WTC11 (cell line): ENCODE results near the gene PARPBP. TPM values are rescaled to one million over a fixed set of nuclear protein-coding genes. Genes with fewer than 3 reads are reported as not detected.
"Not testable (repeated sequence)": the region's sequence is repeated elsewhere in the genome, so short reads cannot be mapped to it uniquely, and the experiment has no call there.

Source experiments
- ATAC-seq: fragments of 200-7000 bp; cut with Tn5 transposase; 2 replicates; pipeline ENCODE4 v1.10.0; 2021; ENCODE audit warnings: mild to moderate bottlenecking, moderate library complexity
- CTCF ChIA-PET: fragments of 300-600 bp; sonication (Branson Sonifier 250); formaldehyde crosslinking; loops from one replicate; lab custom pipeline; 2021; ENCODE audit warnings: antibody characterized with exemption; lab: Charles Lee
- POLR2A ChIA-PET: fragments of 350-600 bp; sonication (Branson Sonifier 250); formaldehyde crosslinking; loops from one replicate; lab custom pipeline; 2021; ENCODE audit warnings: antibody characterized with exemption; lab: Charles Lee
- DNase-seq: peaks from one replicate; pipeline ENCODE4 v3.0.0; 2021; ENCODE audit warnings: low spot score
- H3K27ac Mint-ChIP-seq: 2 replicates; pipeline ENCODE4 v1.8.0; 2021; ENCODE audit warnings: mixed read lengths
- H3K27me3 Mint-ChIP-seq: 2 replicates; pipeline ENCODE4 v1.8.0; 2021; ENCODE audit warnings: low read depth, mild to moderate bottlenecking, moderate library complexity, mixed read lengths
- H3K36me3 Mint-ChIP-seq: 2 replicates; pipeline ENCODE4 v1.8.0; 2021; ENCODE audit warnings: mixed read lengths
- H3K4me1 Mint-ChIP-seq: 2 replicates; pipeline ENCODE4 v1.8.0; 2022; ENCODE audit warnings: mixed read lengths
- H3K4me3 Mint-ChIP-seq: 2 replicates; pipeline ENCODE4 v1.8.0; 2021; ENCODE audit warnings: mild to moderate bottlenecking, moderate library complexity, mixed read lengths
- H3K9me3 Mint-ChIP-seq: 2 replicates; pipeline ENCODE4 v1.8.0; 2021; ENCODE audit warnings: mixed read lengths
- CTCF ChIP-seq: fragments of 200-600 bp; IDR thresholded peaks from 2 replicates; pipeline ENCODE4 v1.8.0; 2022; ENCODE audit warnings: antibody characterized with exemption
- ELF4 ChIP-seq: sonication (generic); formaldehyde crosslinking; IDR thresholded peaks from 2 replicates; pipeline ENCODE4 v1.8.1; 2022; ENCODE audit warnings: low read depth, mild to moderate bottlenecking, moderate library complexity, missing genetic modification reagents
- GABPB1 ChIP-seq: sonication (generic); formaldehyde crosslinking; IDR thresholded peaks from 2 replicates; pipeline ENCODE4 v1.8.1; 2023; ENCODE audit warnings: mild to moderate bottlenecking, missing genetic modification reagents
- HMGA2 ChIP-seq: fragments of 250-450 bp; sonication (Bioruptor Pico); IDR thresholded peaks from 2 replicates; pipeline ENCODE4 v1.4.0; 2021; ENCODE audit warnings: mild to moderate bottlenecking, moderate library complexity
- IRF2 ChIP-seq: sonication (generic); formaldehyde crosslinking; IDR thresholded peaks from 2 replicates; pipeline ENCODE4 v1.8.0; 2022; ENCODE audit warnings: low read depth, missing genetic modification reagents, borderline replicate concordance
- PRRX2 ChIP-seq: fragments of 250-450 bp; sonication (Bioruptor Pico); IDR thresholded peaks from 2 replicates; pipeline ENCODE4 v1.8.0; 2021; ENCODE audit warnings: mild to moderate bottlenecking
- ZMAT4 ChIP-seq: fragments of 250-450 bp; sonication (Bioruptor Pico); IDR thresholded peaks from 2 replicates; pipeline ENCODE4 v1.9.0; 2021; ENCODE audit warnings: mild to moderate bottlenecking
- ZNF416 ChIP-seq: fragments of 250-450 bp; sonication (Bioruptor Pico); IDR thresholded peaks from 2 replicates; pipeline ENCODE4 v1.9.0; 2021; ENCODE audit warnings: mild to moderate bottlenecking, inconsistent platforms
- ZNF532 ChIP-seq: fragments of 250-450 bp; sonication (Bioruptor Pico); IDR thresholded peaks from 2 replicates; pipeline ENCODE4 v1.9.0; 2021; ENCODE audit warnings: mild to moderate bottlenecking, borderline replicate concordance
- total RNA-seq: library from RNA; stranded (reverse); gene quantifications from 3 replicates; pipeline ENCODE4 v1.2.3, GENCODE V29; 2021
- TF ChIP-seq, protein P1 (sequence below): fragments of 250-450 bp; sonication (Bioruptor Pico); IDR thresholded peaks from 2 replicates; pipeline ENCODE4 v1.9.0; 2021; ENCODE audit warnings: mild to moderate bottlenecking
- TF ChIP-seq, protein P2 (sequence below): fragments of 250-450 bp; sonication (Bioruptor Pico); IDR thresholded peaks from 2 replicates; pipeline ENCODE4 v2.1.2; 2022; ENCODE audit warnings: mild to moderate bottlenecking, moderate library complexity

PARPBP gene
- total RNA-seq, 1 experiment from 2014 or later = 19.2 TPM

DNA sequence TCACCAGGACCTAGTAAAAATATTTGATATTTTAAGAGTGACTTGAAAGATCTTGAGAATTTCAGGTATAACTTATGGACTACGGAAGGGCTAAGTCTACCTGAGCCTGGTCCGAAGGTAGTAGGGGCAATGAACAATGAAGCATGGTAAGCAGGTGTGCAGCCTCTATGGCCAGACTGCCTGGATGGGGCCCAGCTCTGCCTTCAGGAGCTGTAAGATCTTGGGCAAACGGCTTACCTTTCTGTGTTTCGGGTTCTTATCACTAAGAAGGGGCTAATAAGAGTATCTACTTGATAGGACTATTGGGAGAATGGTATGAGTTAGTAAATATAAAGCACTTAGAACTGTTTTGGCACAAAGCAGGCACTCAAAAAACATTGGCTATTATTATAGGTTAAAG lies 39.1 kb upstream of the PARPBP start:
- POLR2A ChIA-PET = no interaction called here
- H3K27me3 Mint-ChIP-seq = no peaks in the 10 kb centered on the region
- H3K9me3 Mint-ChIP-seq = no peaks in the 10 kb centered on the region
- CTCF ChIA-PET = no interaction called here
- peaks cover 42% of the 10 kb centered on the region for H3K36me3 Mint-ChIP-seq
- H3K4me1 Mint-ChIP-seq = no peaks in the 10 kb centered on the region
- no peak for ATAC-seq
- H3K4me3 Mint-ChIP-seq = no peak overlapping the region
- no peak for DNase-seq
- H3K27ac Mint-ChIP-seq = no peak overlapping the region
- no peak for TF ChIP-seq GABPB1 (CRISPR knock-in tag)
- TF ChIP-seq HMGA2 (CRISPR knock-in tag) = no peak
- TF ChIP-seq, protein P1, sequence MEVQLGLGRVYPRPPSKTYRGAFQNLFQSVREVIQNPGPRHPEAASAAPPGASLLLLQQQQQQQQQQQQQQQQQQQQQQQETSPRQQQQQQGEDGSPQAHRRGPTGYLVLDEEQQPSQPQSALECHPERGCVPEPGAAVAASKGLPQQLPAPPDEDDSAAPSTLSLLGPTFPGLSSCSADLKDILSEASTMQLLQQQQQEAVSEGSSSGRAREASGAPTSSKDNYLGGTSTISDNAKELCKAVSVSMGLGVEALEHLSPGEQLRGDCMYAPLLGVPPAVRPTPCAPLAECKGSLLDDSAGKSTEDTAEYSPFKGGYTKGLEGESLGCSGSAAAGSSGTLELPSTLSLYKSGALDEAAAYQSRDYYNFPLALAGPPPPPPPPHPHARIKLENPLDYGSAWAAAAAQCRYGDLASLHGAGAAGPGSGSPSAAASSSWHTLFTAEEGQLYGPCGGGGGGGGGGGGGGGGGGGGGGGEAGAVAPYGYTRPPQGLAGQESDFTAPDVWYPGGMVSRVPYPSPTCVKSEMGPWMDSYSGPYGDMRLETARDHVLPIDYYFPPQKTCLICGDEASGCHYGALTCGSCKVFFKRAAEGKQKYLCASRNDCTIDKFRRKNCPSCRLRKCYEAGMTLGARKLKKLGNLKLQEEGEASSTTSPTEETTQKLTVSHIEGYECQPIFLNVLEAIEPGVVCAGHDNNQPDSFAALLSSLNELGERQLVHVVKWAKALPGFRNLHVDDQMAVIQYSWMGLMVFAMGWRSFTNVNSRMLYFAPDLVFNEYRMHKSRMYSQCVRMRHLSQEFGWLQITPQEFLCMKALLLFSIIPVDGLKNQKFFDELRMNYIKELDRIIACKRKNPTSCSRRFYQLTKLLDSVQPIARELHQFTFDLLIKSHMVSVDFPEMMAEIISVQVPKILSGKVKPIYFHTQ (CRISPR knock-in tag) = no peak
- TF ChIP-seq CTCF = no peak
- TF ChIP-seq ZNF532 (CRISPR knock-in tag) = no peak
- TF ChIP-seq ZMAT4 = no peak
- TF ChIP-seq, protein P2, sequence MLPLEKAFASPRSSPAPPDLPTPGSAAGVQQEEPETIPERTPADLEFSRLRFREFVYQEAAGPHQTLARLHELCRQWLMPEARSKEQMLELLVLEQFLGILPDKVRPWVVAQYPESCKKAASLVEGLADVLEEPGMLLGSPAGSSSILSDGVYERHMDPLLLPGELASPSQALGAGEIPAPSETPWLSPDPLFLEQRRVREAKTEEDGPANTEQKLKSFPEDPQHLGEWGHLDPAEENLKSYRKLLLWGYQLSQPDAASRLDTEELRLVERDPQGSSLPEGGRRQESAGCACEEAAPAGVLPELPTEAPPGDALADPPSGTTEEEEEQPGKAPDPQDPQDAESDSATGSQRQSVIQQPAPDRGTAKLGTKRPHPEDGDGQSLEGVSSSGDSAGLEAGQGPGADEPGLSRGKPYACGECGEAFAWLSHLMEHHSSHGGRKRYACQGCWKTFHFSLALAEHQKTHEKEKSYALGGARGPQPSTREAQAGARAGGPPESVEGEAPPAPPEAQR = no peak
- no peak for TF ChIP-seq IRF2

DNA sequence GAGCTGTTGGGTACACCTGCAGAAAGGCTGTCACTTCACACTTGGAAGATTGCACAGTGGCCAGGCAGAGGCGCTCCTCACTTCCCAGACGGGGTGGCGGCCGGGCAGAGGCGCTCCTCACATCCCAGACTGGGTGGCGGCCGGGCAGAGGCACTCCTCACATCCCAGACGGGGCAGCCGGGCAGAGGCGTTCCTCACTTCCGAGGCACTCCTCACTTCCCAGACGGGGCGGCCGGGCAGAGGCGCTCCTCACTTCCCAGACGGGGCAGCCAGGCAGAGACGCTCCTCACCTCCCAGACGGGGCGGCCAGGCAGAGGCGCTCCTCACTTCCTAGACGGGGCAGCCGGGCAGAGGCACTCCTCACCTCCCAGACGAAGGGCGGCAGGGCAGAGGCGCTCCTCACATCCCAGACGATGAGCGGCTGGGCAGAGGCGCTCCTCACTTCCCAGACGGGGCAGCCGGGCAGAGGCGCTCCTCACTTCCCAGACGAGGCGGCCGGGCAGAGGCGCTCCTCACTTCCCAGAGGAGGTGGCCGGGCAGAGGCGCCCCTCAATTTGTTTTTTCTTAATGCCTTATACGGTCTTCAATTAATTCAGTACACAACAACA lies 30.7 kb upstream of the PARPBP start:
- H3K27me3 Mint-ChIP-seq, H3K27ac Mint-ChIP-seq, H3K4me3 Mint-ChIP-seq, ATAC-seq, DNase-seq, POLR2A ChIA-PET, CTCF ChIA-PET, H3K4me1 Mint-ChIP-seq: not testable (repeated sequence)
- H3K36me3 Mint-ChIP-seq = peaks cover 37% of the 10 kb centered on the region
- H3K9me3 Mint-ChIP-seq = peaks cover 13% of the 10 kb centered on the region

- DNase-seq (no peak), ATAC-seq (no peak)
- Mint-ChIP-seq H3K36me3 (peaks cover 37% of the 10 kb centered on the region), H3K27me3 (no peaks in the 10 kb centered on the region), H3K4me3 (no peak overlapping the region), H3K27ac (no peak overlapping the region), H3K4me1 (no peaks in the 10 kb centered on the region), H3K9me3 (peaks cover 13% of the 10 kb centered on the region)
- ChIA-PET POLR2A (no interaction called here), CTCF (no interaction called here)
- TF ChIP-seq ELF4 (no peak), ZNF416 (CRISPR knock-in tag) (no peak), PRRX2 (CRISPR knock-in tag) (no peak)
- TF ChIP-seq, protein P2 = no peak
These were observed 26.7 kb upstream of the PARPBP start for GRCh38 chr12:102093319-102093718.
